Mesothelial cell of epicardium (in vitro differentiated cells): Measurements from ENCODE around the gene MYO9B. TPM values are rescaled to one million over a fixed set of nuclear protein-coding genes. Genes with fewer than 3 reads are reported as not detected.

Experiments
- DNase-seq, 2 experiments: peaks; one replicate each; pipeline ENCODE4 v3.0.0; 2021; ENCODE audit warnings: low spot score in 2 of 2; ENCODE audit not compliant: unreplicated experiment in 2 of 2
- H3K27ac Mint-ChIP-seq: 2 replicates; pipeline ENCODE4 v1.8.0; 2021; ENCODE audit warnings: mixed read lengths
- H3K27me3 Mint-ChIP-seq: 2 replicates; pipeline ENCODE4 v1.8.0; 2021; ENCODE audit warnings: low read depth, mixed read lengths
- H3K36me3 Mint-ChIP-seq: 2 replicates; pipeline ENCODE4 v1.8.0; 2021; ENCODE audit warnings: mixed read lengths
- H3K4me1 Mint-ChIP-seq: 2 replicates; pipeline ENCODE4 v1.8.0; 2021; ENCODE audit warnings: mixed read lengths
- H3K4me3 Mint-ChIP-seq: 2 replicates; pipeline ENCODE4 v1.8.0; 2021; ENCODE audit warnings: mild to moderate bottlenecking, moderate library complexity, mixed read lengths
- H3K9me3 Mint-ChIP-seq: 2 replicates; pipeline ENCODE4 v1.8.0; 2021; ENCODE audit warnings: mixed read lengths
- CTCF ChIP-seq: fragments of 200-600 bp; sonication (generic); IDR thresholded peaks from one replicate; pipeline ENCODE4 v1.5.0; 2021; ENCODE audit warnings: antibody characterized with exemption; ENCODE audit not compliant: unreplicated experiment
- total RNA-seq: library from RNA; stranded (reverse); gene quantifications from 3 replicates; pipeline ENCODE4 v1.2.1, GENCODE V29; 2021

Gene MYO9B
- total RNA-seq, 1 donor from 2014 or later: 90.8 TPM

GRCh38 chr19:17165715-17166114, 90.1 kb downstream of the MYO9B start:
- Mint-ChIP-seq H3K4me3 (no peak overlapping the region), H3K4me1 (no peaks in the 10 kb centered on the region), H3K36me3 (peaks cover 57% of the 10 kb centered on the region), H3K27me3 (no peaks in the 10 kb centered on the region), H3K27ac (no peak overlapping the region), H3K9me3 (peaks cover 4% of the 10 kb centered on the region)
- no peak for TF ChIP-seq CTCF
- no peak for DNase-seq

DNA sequence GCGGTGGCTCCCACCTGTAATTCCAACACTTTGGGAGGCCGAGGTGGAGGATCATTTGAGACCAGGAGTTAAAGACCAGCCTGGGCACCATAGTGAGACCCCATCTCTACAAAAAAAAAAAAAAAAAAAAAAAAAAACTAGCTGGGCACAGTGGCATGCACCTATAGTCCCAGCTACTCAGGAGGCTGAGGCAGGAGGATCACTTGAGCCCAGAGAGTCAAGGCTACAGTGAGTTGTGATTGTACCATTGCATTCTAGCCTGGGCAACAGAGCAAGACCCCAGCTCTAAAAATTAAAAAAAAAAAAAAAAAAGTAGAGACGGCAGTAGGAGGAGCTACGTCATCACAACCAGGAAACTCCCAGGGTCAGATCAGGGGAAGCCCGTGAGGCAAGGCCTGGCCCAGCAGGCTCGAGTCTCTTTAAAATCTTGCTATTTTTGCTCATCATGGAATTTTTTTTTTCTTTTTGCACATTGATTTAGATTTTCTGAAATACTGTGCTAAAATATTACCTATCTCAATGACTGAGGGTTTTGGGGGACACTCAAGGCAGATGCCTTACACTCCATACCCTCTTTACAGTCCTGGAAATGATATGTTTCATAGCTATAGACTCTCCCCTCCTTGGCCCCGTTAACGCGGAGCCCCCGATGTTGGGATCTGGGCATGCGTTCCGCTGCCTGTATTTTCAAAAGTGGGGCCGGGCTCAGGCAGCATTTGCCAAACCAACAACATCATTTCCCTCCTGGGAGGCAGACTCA, 95.1 kb downstream of the MYO9B start:
- no peak for DNase-seq
- no peaks in the 10 kb centered on the region for H3K27me3 Mint-ChIP-seq
- H3K36me3 Mint-ChIP-seq: peaks cover 38% of the 10 kb centered on the region
- H3K4me3 Mint-ChIP-seq: no peak overlapping the region
- no peak overlapping the region for H3K27ac Mint-ChIP-seq
- no peaks in the 10 kb centered on the region for H3K9me3 Mint-ChIP-seq
- no peaks in the 10 kb centered on the region for H3K4me1 Mint-ChIP-seq
- no peak for TF ChIP-seq CTCF

GRCh38 chr19:17171874-17172273, 96.3 kb downstream of the MYO9B start:
- TF ChIP-seq CTCF: no peak
- Mint-ChIP-seq H3K27ac (no peak overlapping the region), H3K4me1 (no peaks in the 10 kb centered on the region), H3K4me3 (no peak overlapping the region), H3K27me3 (no peaks in the 10 kb centered on the region), H3K9me3 (no peaks in the 10 kb centered on the region), H3K36me3 (peaks cover 35% of the 10 kb centered on the region)
- no peak for DNase-seq

DNA sequence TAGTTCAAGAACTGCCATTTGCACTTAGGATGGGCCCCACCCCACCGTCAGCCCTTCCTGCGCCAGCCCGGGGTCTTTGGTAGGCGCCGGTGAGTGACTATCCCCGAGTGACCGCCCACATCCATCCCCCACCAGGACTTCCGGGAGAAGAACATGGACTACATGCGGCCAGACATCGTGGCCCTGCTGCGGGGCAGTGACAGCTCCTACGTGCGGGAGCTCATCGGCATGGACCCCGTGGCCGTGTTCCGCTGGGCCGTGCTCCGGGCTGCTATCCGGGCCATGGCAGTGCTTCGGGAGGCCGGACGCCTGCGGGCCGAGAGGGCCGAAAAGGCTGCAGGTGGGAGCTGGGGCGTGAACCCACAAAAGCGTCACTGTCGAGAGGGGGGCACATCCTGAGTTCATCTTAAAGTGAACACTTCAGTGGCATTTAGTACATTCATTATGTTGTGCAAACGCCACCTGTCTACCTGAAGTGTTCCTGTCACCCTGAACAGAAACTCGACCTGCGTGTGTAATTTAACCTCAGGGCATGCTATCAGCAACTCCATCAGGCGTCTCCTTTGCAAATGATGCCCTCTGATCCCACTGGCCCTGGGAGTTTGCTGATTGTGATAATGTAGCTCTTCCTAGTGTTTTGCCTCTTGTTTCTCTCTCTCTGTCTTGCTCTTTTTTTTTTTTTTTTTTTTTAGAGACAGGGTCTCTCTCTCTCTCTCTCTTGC, 97.2 kb downstream of the MYO9B start:
- Mint-ChIP-seq H3K27ac (no peak overlapping the region), H3K9me3 (no peaks in the 10 kb centered on the region), H3K4me1 (no peaks in the 10 kb centered on the region), H3K36me3 (peaks cover 40% of the 10 kb centered on the region), H3K4me3 (no peak overlapping the region), H3K27me3 (no peaks in the 10 kb centered on the region)
- DNase-seq: no peak
- TF ChIP-seq CTCF: no peak

- peaks cover 22% of the 10 kb centered on the region for H3K36me3 Mint-ChIP-seq
- H3K4me3 Mint-ChIP-seq: no peak overlapping the region
- DNase-seq: no peak
These were observed 102.7 kb downstream of the MYO9B start for GRCh38 chr19:17178291-17178690.

More at GRCh38 chr19:17178291-17178690, 102.7 kb downstream of the MYO9B start:
- Mint-ChIP-seq H3K27ac (no peak overlapping the region), H3K9me3 (no peaks in the 10 kb centered on the region), H3K4me1 (peaks cover 2% of the 10 kb centered on the region), H3K27me3 (no peaks in the 10 kb centered on the region)
- no peak for TF ChIP-seq CTCF
